HCT116 (cell line): ENCODE measurements around the gene LAPTM4A.

Experiments used
- CBX3 ChIP-seq: IDR thresholded peaks from 2 replicates; pipeline ENCODE4 v1.6.1; 2012; ENCODE audit warnings: low read depth
- CEBPB ChIP-seq: IDR thresholded peaks from 2 replicates; pipeline ENCODE4 v1.6.1; 2012; ENCODE audit warnings: low read depth
- EZH2phosphoT487 ChIP-seq: fragments of 200-600 bp; IDR thresholded peaks from 2 replicates; pipeline ENCODE4 v1.6.1; 2018; ENCODE audit warnings: antibody characterized with exemption, borderline replicate concordance
- POLR2A ChIP-seq: IDR thresholded peaks from 2 replicates; pipeline ENCODE4 v1.7.0; 2011; ENCODE audit warnings: borderline replicate concordance; ENCODE audit not compliant: insufficient read depth, insufficient read length; ENCODE audit errors: extremely low read depth
- POLR2AphosphoS5 ChIP-seq: IDR thresholded peaks from 2 replicates; pipeline ENCODE4 v1.6.1; 2011; ENCODE audit warnings: mild to moderate bottlenecking, low read depth, low read length, moderate library complexity
- SIN3A ChIP-seq: IDR thresholded peaks from 2 replicates; pipeline ENCODE4 v1.6.1; 2012; ENCODE audit warnings: low read depth
- SP1 ChIP-seq: IDR thresholded peaks from 2 replicates; pipeline ENCODE4 v1.6.1; 2012; ENCODE audit warnings: low read depth
- YY1 ChIP-seq: IDR thresholded peaks from 2 replicates; pipeline ENCODE4 v1.6.1; 2011; ENCODE audit warnings: low read length, low read depth, moderate library complexity, mild to moderate bottlenecking; ENCODE audit not compliant: insufficient replicate concordance; ENCODE audit errors: extremely low read depth
- ZFX ChIP-seq: fragments of 450-650 bp; IDR thresholded peaks from 2 replicates; pipeline ENCODE4 v1.6.1; 2017
- ZNF274 ChIP-seq: fragments of 200-500 bp; sonication (Bioruptor generic); IDR thresholded peaks from 2 replicates; pipeline ENCODE4 v1.6.1; 2014; ENCODE audit warnings: mild to moderate bottlenecking, low read depth, low read length, inconsistent platforms
- TF ChIP-seq, protein P1 (sequence below), 3 experiments: fragments of 200-600 bp in 1 of 3; sonication (generic) in 1 of 3; IDR thresholded peaks in 2 of 3; conservative IDR thresholded peaks in 1 of 3; 2 replicates each; pipeline ENCODE4 v1.5.1; 2012 to 2017; ENCODE audit warnings: low read depth in 2 of 3, low read length in 2 of 3, antibody characterized with exemption in 1 of 3, borderline replicate concordance in 1 of 3, control low read depth in 1 of 3, mild to moderate bottlenecking in 1 of 3, mixed read lengths in 1 of 3, mixed run types in 1 of 3, moderate library complexity in 1 of 3; ENCODE audit not compliant: insufficient read depth in 1 of 3

DNA sequence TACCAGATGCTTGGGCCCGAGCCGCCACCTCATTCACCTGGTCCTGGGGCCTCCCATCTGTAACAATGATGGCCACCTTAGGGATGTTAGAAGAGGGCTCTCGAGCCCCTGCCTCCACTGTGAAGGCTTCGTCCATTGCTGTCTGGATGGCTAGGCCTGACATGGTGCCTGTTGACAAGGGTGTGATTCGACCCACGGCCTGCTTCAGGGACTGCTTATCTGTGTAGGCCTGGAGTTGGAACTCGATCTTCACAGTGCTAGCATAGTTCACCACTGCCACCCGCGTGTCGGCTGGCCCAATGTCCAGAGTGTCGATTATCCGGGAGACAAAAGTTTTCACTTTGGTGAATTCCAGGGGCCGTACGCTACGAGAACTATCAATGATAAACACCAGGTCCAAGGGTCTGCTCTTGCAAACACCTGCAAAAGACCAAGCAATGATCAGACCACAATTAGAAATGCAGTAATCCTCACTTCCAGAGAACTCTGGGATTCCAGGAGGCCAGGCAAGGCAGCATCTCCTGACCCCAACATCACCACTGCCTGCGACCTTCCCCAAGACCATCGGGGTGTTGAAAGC is 45.4 kb downstream of the LAPTM4A start:
- TF ChIP-seq, protein P1, sequence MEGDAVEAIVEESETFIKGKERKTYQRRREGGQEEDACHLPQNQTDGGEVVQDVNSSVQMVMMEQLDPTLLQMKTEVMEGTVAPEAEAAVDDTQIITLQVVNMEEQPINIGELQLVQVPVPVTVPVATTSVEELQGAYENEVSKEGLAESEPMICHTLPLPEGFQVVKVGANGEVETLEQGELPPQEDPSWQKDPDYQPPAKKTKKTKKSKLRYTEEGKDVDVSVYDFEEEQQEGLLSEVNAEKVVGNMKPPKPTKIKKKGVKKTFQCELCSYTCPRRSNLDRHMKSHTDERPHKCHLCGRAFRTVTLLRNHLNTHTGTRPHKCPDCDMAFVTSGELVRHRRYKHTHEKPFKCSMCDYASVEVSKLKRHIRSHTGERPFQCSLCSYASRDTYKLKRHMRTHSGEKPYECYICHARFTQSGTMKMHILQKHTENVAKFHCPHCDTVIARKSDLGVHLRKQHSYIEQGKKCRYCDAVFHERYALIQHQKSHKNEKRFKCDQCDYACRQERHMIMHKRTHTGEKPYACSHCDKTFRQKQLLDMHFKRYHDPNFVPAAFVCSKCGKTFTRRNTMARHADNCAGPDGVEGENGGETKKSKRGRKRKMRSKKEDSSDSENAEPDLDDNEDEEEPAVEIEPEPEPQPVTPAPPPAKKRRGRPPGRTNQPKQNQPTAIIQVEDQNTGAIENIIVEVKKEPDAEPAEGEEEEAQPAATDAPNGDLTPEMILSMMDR (IDR thresholded peaks at IDR 0.05 in 2 of 3, conservative IDR thresholded peaks at IDR 0.05 in 1 of 3; ENCODE audit: borderline replicate concordance in 1 of 3, insufficient read depth in 1 of 3, low read depth in 2 of 3, low read length in 2 of 3) = no peak
- no peak for TF ChIP-seq POLR2A
- no peak for TF ChIP-seq ZFX
- TF ChIP-seq EZH2phosphoT487 = no peak
- no peak for TF ChIP-seq POLR2AphosphoS5
- TF ChIP-seq CEBPB = no peak
- no peak for TF ChIP-seq YY1
- TF ChIP-seq SIN3A = no peak
- no peak for TF ChIP-seq ZNF274
- no peak for TF ChIP-seq SP1
- no peak for TF ChIP-seq CBX3
